ENCODE measurements around the gene NUFIP2.
A peak's percentile ranks its signal among the peaks of the same experiment; 100 is the strongest.
"Not testable (repeated sequence)": the region's sequence is repeated elsewhere in the genome, so short reads cannot be mapped to it uniquely, and the experiment has no call there.

NUFIP2 gene

GRCh38 chr17:29237476-29238132, 56.3 kb downstream of the NUFIP2 start:
- no peak for DNase-seq

- DNase-seq, result no peak
Measured at GRCh38 chr17:29235904-29236303, 58.0 kb downstream of the NUFIP2 start.

GRCh38 chr17:29234972-29235371, 59.0 kb downstream of the NUFIP2 start:
- not testable (repeated sequence) for DNase-seq

DNA sequence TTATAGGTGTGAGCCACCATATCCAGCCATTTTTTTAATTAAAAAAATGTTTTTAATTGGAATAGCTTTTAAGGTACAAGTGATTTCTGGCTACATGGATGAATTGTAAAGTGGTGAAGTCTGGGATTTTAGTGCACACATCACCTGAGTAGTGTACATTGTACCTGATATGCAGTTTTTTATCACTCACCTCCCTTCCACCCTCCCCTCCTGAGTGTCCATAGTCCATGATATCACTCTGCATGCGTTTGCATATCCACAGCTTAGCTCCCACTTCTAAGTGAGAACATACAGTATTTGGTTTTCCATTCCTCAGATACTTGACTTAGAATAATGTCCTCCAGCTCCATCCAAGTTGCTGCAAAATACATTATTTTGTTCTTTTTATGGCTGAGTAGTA, 60.6 kb downstream of the NUFIP2 start:
- no peak for DNase-seq

- DNase-seq, result no peak
Measured at GRCh38 chr17:29225396-29225795, 68.6 kb downstream of the NUFIP2 start.

DNA sequence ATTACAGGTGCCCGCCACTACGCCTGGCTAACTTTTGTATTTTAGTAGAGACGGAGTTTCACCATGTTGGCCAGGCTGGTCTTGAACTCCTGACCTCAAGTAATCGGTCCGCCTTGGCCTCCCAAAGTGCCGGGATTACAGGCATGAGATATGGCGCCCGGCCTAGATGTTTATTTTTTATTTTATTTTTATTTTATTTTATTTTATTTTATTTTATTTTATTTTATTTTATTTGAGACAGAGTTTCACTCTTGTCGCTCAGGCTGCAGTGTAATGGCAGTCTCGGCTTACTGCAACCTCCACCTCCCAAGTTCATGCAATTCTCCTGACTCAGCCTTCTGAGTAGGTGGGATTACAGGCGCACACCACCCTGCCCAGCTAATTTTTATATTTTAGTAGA, 72.6 kb downstream of the NUFIP2 start:
- DNase-seq, result not testable (repeated sequence)

- peak; percentile 81 for DNase-seq
Measured at GRCh38 chr17:29219378-29220047, 74.4 kb downstream of the NUFIP2 start.

- no peak for DNase-seq
Measured at GRCh38 chr17:29216856-29217255, 77.1 kb downstream of the NUFIP2 start.

DNA sequence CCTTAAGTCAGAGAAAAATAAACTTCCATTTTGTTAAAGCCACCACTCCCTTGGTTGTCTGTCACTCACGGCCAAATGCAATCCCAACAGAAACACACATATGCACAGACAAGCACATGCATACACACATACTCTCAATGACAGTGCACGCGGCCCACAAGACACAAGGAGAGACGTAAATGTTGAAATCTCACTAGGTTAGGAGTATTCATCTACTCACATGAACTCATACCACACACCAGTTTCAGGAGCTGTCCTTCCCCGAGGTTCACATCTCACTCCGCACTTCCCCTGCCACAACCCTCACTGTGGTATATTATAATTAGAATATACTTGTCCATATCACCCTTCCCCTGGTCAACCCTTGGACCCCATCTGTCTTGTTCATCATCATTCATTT, 77.8 kb downstream of the NUFIP2 start:
- DNase-seq, result no peak

DNA sequence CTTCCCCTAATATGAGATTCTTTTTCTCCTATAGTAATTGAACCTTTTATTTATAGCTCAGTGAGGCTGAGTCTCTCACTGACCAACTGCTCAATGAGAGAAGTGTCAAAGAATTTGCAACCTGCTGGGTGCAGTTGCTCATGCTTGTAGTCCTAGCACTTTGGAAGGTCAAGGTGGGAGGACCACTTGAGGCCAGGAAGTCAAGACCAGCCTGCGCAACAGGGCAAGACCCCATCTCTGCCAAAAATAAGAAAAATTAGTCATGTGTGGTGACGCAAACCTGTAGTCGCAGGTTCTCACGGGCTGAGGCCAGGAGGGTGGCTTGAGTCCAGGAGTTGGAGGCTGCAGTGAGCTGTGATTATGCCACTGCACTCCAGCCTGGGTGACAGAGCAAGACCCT, 78.2 kb downstream of the NUFIP2 start:
- DNase-seq, result no peak

GRCh38 chr17:29215174-29215573, 78.8 kb downstream of the NUFIP2 start:
- DNase-seq, result no peak

GRCh38 chr17:29214215-29215146, 79.5 kb downstream of the NUFIP2 start:
- DNase-seq, result no peak

- no peak for DNase-seq
Measured at GRCh38 chr17:29212681-29213121, 81.2 kb downstream of the NUFIP2 start.

GRCh38 chr17:29212094-29212631, 81.8 kb downstream of the NUFIP2 start:
- no peak for DNase-seq

DNA sequence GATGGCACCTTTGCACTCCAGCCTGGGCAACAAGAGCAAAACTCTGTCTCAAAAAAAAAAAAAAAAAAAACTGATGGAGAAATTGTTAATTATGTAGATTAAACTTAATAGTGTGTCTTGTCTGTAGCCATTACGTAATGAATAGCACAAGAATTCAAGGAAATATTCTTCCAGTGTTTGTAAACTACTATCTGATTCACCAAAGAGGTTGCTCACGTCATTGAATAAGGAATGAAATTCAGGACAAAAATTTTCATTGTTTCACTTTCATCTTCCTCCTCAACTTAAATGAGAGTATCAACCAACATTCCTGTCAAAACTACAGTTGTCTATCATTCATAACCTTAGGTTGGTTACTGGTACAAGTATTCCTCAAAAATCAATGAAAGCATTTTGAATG, 83.1 kb downstream of the NUFIP2 start:
- DNase-seq, result no peak

DNA sequence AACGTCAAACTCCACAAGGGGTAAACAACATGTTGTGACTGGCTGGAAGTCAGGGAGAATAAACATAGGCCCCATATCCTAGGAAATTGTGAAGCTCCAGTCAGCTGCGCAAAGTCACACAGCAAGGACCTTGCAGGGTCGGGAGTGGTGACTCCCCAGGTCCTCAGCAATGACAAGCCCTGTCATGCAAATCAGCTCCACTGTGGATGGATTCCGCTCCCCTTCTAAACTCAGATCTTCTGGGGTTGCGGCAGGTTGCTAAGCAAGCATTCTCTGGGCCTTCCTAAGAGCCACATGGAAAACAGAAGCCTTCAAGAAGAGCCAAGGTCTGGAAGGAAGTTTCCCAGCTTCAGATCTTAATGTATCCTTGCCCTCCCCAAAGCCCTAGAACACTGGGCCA, 84.9 kb downstream of the NUFIP2 start:
- no peak for DNase-seq

DNA sequence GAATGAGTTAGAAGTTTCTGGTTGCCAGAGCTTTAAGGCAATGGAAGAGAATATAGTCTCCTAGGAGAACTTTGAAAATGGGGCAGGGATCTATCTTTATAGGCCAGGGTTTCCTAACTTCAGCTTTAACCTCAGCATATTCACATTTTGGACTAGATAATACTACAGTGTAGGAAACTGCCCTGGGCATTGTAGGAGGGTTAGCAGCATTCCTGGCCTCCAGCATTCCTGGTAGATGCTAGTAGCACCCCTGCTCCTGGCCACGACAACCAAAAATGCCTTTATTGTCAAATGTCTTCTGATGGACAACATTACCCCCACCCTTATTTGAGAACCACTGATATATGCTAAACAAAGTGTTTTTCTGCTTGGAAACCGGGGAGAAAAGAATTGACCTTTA, 86.0 kb downstream of the NUFIP2 start:
- no peak for DNase-seq

Data from CD4-positive, alpha-beta T cell treated with Interleukin-17A for 4 hours (primary cell).